Activated effector memory CD4-positive, alpha-beta T cell treated with Interleukin-2 at 50 U/mL for 16 hours (primary cell): Measurements from ENCODE around the gene LRRC38.

Experiments used
- DNase-seq: peaks from one replicate; pipeline ENCODE4 v3.0.0-alpha.2; 2020

Gene LRRC38

DNA sequence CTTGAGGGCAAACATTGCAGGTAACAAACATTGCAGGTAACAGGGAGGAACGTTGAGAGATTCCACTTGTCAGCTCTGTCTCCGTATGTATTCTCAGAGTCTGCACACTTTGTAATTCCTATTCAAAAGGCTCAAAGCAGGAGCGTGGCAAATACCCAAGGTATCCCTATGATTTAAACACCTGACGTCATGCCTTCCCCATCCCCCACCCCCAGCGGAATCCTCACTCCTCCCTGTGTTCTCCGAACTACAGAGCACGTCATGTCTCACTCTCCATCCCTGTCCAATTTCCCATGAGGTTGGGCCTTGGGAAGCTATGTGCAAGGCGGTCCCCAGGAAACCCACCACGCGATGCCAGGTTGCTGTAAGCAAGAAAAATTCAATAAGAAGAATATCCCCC, 2.8 kb upstream of the LRRC38 start:
- no peak for DNase-seq

- DNase-seq = no peak
Observed at GRCh38 chr1:13514821-13515220, 1.0 kb upstream of the LRRC38 start.

DNA sequence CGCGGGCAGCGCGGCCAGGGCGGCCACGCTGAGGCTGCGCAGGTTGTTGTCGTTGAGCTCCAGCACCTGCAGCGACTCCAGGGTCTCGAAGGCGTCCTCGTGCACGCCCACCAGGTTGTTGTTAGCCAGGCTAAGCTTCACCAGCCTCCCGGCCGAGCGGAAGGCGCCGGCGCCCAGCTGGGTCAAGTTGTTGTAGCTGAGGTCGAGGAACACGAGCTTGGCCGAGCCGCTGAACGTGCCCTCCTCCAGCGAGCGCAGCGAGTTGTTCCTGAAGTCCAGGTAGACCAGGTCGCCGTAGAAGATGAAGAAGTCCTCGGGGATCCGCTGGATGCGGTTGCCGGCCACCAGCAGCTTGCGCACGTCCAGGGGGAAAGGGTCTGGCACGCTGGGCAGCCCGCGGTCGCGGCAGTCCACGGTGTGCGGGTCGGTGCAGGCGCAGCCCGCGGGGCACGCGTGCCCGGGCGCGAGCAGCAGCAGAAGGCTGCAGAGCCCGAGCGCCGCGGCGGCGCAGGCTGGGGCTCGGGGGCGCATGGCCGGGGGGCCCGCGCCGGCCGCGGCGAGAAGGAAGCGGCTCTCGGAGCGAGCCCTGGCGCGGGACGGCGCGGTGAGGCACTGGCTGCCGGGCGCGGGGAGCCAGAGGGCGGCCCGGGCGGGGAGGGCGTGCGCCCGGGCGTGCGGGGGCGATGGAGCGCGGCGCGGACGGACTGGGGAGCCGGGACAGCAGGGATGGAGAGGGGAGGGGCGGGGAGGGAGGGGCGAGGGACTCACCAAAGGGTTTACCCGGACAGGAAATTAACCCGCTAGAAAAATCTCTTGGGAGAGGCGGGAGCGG, 524 bp downstream of the LRRC38 start:
- no peak for DNase-seq

- DNase-seq = no peak
Observed at GRCh38 chr1:13512472-13512871, 1.3 kb downstream of the LRRC38 start.

DNA sequence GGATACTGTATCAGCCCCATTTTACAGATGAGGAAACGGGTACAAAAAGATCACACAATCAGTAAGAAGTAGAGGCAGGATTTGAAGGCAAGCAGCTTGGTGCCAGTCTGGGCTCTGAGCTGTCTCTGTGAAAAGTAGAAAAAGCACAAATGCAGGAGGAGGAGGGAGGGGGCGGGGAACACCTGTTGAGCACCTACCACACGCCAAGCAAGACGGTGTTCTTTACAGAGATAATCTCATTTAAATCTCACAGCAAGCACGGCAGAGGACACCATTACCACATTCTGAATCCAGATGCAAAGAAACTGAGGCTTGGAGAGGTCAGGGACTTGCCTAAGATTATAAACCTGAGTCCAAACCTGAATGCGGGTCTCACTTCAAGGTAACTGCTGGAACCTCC, 3.3 kb downstream of the LRRC38 start:
- DNase-seq = no peak

DNA sequence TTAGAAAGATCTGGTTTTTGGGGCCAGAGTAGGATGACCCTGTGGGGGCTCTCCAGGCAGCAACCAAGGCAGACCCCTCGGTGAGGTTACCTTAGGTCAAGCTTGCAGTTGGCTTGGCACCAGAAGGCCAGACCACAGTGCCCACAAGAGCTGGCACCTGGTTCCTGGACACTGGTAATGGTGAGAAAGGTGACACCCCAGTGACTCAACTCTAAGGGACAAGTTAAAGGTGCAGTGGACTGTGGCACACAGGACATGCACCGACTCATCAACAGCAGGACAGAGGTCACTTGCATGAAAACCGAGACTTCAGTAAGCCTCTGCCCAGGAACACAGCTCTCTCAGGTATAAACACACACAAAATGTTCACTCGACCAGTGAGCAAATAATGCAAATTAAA, 6.7 kb downstream of the LRRC38 start:
- no peak for DNase-seq

DNA sequence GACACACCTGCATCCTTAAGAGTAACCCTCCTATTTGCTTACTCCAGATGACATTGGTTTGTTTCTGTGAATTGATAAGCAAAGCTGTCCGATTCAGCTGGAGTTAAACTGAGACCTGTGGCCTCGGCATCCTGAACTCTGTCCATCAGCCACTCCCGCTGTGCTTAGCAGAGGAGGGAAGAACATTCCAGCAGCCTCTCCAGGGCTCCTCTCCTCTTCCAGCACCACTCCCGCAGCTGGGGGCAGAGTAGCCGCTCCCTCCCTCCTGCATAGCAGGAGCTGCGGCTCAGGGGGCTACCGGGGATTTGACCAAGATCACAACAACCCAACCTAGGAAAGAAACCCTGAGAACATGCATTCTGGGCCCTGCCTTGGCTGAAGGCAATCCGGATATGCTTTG, 8.8 kb downstream of the LRRC38 start:
- no peak for DNase-seq

DNA sequence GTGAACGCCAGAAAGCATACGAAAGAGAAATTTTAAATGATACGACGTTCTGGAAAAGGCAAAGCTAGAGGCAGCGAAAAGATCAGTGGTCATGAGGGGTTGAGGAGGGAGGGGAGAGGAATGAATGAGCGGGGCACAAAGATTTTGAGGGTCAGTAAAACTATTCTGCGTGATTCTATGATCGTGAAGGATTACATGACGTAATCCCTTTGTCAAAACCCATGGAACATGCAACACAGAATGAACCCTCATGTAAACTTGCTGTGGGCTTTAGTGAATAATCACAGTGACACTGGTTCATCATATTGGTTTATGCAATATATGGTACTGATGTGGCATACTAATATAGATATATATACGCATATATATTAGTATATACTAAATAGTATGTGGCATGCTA, 13.0 kb downstream of the LRRC38 start:
- DNase-seq = no peak

- DNase-seq = no peak
Observed at GRCh38 chr1:13499422-13499821, 14.4 kb downstream of the LRRC38 start.

DNA sequence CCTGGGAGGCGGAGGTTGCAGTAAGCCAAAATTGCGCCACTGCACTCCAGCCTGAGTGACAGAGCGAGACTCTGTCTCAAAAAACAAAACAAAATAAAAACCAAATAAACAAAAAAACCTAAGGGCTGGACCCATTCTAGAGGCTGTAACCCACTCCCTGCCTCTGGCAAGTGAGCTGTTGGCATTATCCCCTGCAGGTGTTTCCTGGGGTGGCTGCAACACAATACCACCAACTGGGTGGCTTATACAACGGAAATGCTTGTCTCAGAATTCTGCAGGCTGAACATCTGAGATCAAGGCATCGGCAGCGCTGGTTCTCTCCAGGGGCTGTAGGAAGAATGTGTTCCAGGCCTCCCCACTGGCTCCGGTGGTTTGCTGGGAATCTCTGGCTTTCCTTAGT, 15.2 kb downstream of the LRRC38 start:
- no peak for DNase-seq

DNA sequence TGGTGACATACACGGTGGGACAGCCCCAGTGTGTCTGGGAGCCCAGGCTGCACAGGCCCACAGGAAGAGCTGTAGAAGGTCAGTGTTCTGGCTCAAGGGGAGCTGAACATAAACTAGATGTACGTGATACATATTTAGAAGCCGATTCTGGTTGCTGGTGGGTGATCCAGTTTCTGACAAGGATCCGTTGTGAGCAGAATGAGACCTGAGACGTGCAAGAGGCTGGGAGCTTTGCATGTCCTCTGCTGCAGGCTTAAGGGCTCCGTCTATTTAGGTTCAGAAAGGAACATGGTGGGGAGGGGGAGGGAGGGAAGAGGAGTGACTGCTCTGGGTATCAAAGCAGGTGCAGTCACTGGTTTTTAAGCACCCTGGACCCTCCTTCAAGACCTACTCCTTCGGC, 18.6 kb downstream of the LRRC38 start:
- no peak for DNase-seq

GRCh38 chr1:13494712-13495111, 19.1 kb downstream of the LRRC38 start:
- no peak for DNase-seq

DNA sequence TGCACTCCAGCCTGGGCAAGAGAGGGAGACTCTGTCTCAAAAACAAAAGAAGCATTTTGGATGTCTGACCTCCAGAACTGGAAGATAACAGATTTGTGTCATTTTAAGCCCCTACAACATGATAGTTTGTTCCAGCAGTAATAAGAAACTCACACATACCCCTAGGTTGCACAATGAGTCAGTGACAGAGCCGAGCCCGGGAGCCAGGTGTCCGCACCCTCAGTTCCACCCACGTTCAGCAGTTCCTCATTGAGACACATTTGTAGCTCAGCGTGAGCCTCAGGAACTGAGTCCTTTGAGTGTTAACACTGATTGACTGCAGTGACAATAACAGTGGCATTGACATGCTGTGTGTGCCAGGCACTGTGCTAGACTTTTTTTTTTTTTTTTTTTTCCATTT, 19.8 kb downstream of the LRRC38 start:
- no peak for DNase-seq

GRCh38 chr1:13492711-13493110, 21.1 kb downstream of the LRRC38 start:
- no peak for DNase-seq

GRCh38 chr1:13487957-13488356, 25.8 kb downstream of the LRRC38 start:
- DNase-seq = no peak

DNA sequence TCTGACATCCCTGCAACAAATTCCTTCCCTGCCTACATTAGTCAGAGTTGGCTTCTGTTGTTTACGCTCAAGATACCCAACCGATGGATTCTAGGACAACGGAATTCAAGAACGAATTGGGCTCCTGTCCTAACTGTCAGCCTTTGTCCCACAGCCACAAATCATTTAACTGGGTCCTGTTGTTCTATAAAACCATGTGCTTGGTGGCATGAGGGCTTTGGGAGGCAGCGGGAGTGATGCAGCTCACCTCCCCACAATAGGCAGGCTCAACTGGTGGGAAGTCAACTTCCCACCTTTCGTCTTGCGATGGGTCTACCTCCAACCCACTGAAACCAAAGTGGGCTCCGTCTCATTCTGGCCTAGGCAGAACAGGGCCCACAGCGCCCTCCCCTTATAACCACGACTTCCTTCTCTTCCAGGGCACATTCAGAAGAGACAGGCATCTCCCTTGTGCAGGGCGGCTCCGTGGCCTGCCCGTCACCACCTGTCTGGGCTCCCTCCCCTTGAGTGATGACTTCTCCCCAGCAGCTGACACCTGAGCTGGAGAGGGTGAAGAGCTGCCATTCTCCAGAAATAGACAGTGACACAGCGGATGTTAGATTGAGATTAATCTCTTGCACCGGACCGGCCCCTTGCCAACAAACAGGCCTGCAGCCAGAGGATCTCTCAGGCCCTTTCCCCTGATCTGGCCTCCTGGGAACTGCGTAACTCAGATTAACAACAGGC, 26.5 kb downstream of the LRRC38 start:
- no peak for DNase-seq

DNA sequence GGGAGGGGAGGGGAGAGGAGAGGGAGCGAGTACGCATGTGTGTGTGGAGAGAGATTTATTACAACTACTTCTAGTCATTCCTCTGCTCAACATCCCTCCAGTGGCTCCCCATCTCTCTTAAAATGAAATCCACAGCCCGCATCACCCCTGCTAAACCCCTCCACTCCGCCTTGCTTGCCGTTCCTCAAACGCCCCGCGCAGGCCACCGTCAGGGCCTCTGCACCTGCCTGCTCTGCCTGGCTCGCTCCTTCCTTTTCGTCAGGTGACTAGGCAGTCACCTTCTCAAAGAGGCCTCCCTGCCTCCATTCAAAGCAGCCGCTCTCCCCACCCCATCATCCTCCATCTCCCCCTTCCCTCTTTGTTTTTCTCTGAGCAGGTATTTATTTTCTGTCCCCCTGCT, 29.9 kb downstream of the LRRC38 start:
- DNase-seq = no peak

GRCh38 chr1:13482600-13482999, 31.2 kb downstream of the LRRC38 start:
- no peak for DNase-seq

DNA sequence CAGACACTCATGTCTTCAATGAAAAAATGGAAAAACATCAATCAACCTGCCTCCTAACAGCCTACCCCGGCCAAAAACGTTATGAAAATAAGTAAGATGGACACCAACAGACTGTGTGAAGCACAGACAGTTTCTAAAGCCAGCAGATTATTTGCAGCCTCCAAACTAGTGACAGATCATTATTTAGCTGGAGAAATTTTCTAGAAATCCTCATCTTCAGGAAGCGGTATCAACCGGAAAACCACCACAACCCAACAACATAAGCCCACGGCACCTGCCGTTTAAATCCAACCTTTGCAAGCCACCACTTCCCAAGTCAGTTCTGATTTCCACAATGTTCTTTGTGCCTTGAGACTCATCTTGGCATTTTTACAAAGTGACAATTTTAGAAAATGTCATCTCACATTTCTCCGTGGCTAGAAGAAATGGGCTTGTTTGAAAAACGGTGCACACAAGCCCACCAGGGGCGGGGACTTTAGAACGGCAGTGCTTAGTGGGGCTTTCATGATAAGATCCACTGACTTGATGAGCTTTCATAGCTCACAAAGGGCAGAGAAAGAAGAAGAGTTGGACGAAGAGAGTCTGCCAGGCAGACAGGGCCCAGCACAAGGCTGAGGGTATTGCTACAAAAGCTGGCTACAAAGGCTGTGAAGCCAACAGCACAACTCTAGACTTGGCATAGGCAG, 34.5 kb downstream of the LRRC38 start:
- DNase-seq = no peak

DNA sequence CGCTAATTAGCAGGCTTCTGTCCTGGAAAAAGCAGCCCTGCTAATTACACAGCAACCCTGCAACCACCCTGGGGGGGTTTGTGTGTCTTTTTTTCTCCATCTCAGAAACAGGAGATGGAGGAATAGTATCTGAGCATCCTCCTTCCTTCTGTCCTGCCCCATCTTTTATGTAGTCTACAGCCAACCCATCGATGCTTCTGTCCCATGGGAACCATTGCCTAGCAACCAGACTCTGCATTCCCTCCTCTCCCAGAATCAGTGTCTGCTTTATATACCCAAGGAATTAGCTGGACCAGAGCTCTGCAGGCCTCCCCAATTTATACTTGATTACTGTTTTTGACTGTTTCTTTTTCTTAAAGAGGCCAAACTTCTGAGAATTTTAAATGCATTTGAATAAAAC, 35.1 kb downstream of the LRRC38 start:
- no peak for DNase-seq

DNA sequence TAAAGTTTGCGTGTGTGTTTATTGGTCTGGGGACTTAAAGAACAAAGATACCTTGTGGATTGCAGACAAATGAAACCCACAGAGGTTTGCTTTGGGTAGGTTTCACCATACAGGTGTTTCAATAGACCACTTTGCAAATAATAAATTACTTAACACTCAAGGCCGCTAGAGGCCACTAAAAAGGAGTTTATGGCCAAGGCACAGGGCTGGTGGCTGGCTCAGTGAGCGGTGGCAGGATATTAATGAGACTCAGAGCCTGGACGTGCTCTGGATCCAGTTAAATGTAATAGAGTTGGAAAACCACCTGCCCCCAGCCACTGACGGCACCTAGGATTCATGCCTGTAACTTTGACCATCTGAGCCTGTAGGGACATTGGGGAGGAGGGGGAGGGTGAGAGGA, 44.5 kb downstream of the LRRC38 start:
- no peak for DNase-seq

GRCh38 chr1:13465515-13465914, 48.3 kb downstream of the LRRC38 start:
- no peak for DNase-seq

DNA sequence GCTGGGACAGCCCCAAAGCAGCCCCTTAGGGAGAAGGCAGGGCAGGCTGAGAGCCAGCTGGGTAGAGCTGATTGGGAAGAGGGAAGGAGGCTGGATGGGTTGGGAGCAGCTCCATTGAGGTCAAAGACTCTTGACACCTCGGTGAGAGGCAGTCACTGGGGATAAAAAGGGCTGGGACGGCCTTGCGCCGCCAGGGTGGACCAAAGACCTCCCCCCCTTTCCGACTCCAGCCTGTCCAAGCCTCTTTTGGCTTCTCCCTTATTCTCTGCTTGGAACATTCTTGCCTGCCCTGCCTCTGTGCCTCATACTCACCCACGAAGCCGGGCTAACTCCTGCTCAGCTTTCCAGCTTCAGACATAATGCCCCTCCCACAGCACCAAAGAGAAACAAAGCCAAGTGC, 51.1 kb downstream of the LRRC38 start:
- no peak for DNase-seq

DNA sequence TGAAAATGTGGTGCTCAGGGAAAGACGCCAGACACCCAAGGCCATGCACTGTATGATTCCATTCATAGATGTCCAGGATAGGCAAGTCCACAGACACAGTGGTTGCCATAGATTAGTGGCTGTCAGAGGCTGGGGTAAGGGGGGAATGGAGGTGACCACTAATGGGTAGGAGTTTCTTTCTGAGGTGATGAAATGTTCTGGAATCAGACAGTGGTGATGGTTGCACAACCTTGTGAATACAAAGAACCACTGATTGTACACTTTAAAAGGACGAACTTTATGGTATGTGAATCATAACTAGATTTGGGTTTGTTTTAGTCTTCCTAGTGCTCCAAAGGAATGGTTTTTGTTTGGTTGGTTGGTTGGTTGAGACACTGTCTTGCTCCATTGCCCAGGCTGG, 51.8 kb downstream of the LRRC38 start:
- no peak for DNase-seq
